ENCODE data around the gene SH2D4B.

SH2D4B gene

DNA sequence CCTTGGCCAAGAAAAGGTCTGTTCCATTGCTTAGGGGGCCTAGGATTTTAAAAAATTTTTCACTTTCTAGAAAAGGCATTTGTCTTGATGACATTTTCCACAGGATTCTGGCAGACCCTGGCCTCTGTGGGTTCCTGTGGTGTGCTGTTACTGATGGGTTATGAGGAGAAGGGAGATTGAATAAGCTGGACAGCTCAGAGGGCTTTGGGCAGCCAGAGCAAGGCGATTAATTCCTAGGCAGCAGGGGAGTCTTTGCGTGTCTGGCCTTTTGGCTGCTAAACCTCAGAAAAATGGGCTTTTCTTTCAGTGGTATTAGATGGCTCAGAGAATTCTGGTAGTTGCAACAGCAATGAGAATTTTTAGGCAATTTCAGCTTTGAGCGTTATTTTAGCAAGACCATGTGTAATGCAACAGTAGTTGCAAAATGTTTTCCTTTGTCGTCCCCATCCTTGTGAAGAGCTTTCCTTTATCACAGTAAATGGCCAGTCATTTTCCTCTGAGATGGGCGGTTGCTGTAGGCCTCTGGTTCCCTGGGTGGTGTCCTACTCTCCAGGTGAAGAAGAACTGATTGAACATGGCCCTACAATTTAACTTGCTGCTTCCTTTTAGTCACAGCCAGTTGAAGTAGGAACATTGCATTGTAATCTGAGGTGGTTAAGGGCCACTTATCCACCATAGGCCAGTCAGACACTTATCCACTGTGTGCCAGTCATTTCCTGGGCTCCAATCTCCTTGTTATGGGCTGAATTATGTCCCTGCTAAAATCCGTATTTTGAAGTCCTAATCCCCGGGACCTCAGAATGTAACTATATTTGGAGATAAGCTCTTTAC is 43.2 kb downstream of the SH2D4B start:
- H3K4me1 ChIP-seq (ENCODE audit: control insufficient read depth, insufficient read depth, low read length) = no peaks in the 10 kb centered on the region
- H3K27me3 ChIP-seq (ENCODE audit: control insufficient read depth, insufficient read depth, low read length) = no peaks in the 10 kb centered on the region
- no peak overlapping the region for H3K9ac ChIP-seq (ENCODE audit: low read depth, low read length)
- H3K27ac ChIP-seq (ENCODE audit: low read depth, low read length) = no peak overlapping the region
- no peaks in the 10 kb centered on the region for H3K9me3 ChIP-seq (ENCODE audit: control insufficient read depth, insufficient read depth, low read length)
- H3K36me3 ChIP-seq (ENCODE audit: control insufficient read depth, insufficient read depth, low read length) = no peaks in the 10 kb centered on the region
- H3K4me3 ChIP-seq (ENCODE audit: low read depth, low read length) = no peak overlapping the region

DNA sequence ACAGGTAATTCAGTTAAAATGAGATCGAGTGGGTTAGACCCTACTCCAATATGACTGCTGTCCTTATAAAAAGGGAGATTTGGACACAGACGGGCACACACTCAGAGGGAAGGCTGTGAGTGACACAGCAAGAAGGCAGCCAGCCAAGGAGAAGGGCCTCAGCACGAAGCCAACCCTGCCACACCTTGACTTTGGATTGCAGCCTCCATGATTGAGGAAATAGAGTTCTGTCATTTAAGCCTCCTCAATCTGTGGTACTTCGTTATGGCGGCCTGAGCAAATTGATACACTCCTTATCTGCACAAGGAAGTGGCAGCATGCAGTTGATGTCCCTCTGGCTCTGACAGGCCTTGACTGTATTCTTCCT is 43.8 kb downstream of the SH2D4B start:
- no peaks in the 10 kb centered on the region for H3K27me3 ChIP-seq (ENCODE audit: control insufficient read depth, insufficient read depth, low read length)
- H3K9ac ChIP-seq (ENCODE audit: low read depth, low read length) = no peak overlapping the region
- H3K4me1 ChIP-seq (ENCODE audit: control insufficient read depth, insufficient read depth, low read length) = no peaks in the 10 kb centered on the region
- H3K27ac ChIP-seq (ENCODE audit: low read depth, low read length) = no peak overlapping the region
- H3K9me3 ChIP-seq (ENCODE audit: control insufficient read depth, insufficient read depth, low read length) = no peaks in the 10 kb centered on the region
- H3K36me3 ChIP-seq (ENCODE audit: control insufficient read depth, insufficient read depth, low read length) = no peaks in the 10 kb centered on the region
- H3K4me3 ChIP-seq (ENCODE audit: low read depth, low read length) = no peak overlapping the region

DNA sequence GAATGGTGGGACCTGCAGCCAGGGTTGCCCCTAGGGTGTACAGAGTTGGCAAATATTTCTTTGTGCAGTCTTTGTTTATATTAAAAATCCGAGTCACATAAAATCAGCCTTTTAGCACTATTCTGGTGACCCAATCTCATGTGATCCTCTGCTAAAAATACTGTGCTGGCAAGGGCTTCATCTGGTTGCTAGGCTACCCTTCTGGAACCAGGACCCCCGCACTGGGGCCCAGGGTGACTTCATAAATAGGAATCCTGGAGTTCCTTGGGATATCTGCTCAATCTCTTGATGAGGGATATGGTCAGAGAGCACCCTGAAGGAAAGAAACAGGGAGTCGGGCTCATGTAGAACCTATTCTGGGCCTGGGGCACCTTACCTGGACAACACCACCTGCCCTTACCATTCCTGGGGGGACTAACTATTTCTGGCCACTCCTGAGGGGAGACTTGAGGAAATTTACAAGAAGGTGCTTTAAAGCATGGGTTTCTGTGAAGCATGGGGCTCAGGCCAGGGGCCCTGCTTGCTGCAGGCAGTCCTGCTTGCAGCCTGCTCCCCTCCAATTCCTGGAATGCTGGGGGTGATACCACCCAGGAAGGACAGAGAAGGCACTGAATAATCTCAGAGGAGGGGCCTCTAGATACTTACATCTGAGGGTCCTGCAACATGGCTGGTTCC is 44.7 kb downstream of the SH2D4B start:
- Histone ChIP-seq H3K27me3 (ENCODE audit: control insufficient read depth, insufficient read depth, low read length) (no peaks in the 10 kb centered on the region), H3K9me3 (ENCODE audit: control insufficient read depth, insufficient read depth, low read length) (no peaks in the 10 kb centered on the region), H3K9ac (ENCODE audit: low read depth, low read length) (no peak overlapping the region), H3K4me3 (ENCODE audit: low read depth, low read length) (no peak overlapping the region), H3K36me3 (ENCODE audit: control insufficient read depth, insufficient read depth, low read length) (no peaks in the 10 kb centered on the region), H3K4me1 (ENCODE audit: control insufficient read depth, insufficient read depth, low read length) (no peaks in the 10 kb centered on the region), H3K27ac (ENCODE audit: low read depth, low read length) (no peak overlapping the region)

DNA sequence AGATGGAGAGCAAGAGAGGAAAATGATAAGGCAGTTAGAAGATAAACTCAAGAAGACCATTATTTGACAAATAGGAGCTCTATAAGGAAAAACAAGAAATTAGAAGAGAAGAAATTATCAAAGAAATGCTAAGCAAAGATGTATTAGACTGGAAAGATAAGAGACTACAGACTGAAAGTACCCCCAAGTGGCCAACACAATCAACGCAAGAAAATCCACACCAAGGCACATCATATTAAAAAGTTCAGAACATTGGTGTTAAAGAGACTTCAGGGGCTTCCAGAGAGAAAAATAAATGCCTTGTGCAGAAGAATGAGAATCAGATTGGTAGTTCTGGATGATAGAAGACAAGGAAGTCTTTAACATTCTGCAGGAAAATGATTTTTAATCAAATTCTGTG is 46.0 kb downstream of the SH2D4B start:
- H3K27ac ChIP-seq (ENCODE audit: low read depth, low read length) = no peak overlapping the region
- no peak overlapping the region for H3K9ac ChIP-seq (ENCODE audit: low read depth, low read length)
- H3K36me3 ChIP-seq (ENCODE audit: control insufficient read depth, insufficient read depth, low read length) = no peaks in the 10 kb centered on the region
- H3K9me3 ChIP-seq (ENCODE audit: control insufficient read depth, insufficient read depth, low read length) = no peaks in the 10 kb centered on the region
- H3K27me3 ChIP-seq (ENCODE audit: control insufficient read depth, insufficient read depth, low read length) = no peaks in the 10 kb centered on the region
- no peaks in the 10 kb centered on the region for H3K4me1 ChIP-seq (ENCODE audit: control insufficient read depth, insufficient read depth, low read length)
- H3K4me3 ChIP-seq (ENCODE audit: low read depth, low read length) = no peak overlapping the region

DNA sequence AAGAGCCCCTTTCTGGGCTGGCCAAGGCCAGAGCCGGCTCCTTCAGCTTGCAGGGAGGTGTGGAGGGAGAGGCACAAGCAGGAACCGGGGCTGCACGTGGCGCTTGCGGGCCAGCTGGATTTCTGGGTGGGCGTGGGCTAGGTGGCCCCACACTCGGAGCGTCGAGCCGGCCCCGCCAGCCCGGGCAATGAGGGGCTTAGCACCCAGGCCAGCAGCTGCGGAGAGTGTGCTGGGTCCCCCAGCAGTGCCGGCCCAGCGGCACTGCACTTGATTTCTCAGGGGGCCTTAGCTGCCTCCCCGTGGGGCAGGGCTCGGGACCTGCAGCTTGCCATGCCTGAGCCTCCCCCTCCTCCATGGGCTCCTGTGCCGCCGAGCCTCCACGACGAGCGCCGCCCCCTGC is 48.1 kb downstream of the SH2D4B start:
- Histone ChIP-seq H3K4me1 (ENCODE audit: control insufficient read depth, insufficient read depth, low read length) (peaks cover 2% of the 10 kb centered on the region; the same call in 1 of the 2 replicates), H3K27ac (ENCODE audit: low read depth, low read length) (no peak overlapping the region), H3K27me3 (ENCODE audit: control insufficient read depth, insufficient read depth, low read length) (no peaks in the 10 kb centered on the region), H3K4me3 (ENCODE audit: low read depth, low read length) (no peak overlapping the region), H3K36me3 (ENCODE audit: control insufficient read depth, insufficient read depth, low read length) (no peaks in the 10 kb centered on the region), H3K9me3 (ENCODE audit: control insufficient read depth, insufficient read depth, low read length) (no peaks in the 10 kb centered on the region), H3K9ac (ENCODE audit: low read depth, low read length) (no peak overlapping the region)

DNA sequence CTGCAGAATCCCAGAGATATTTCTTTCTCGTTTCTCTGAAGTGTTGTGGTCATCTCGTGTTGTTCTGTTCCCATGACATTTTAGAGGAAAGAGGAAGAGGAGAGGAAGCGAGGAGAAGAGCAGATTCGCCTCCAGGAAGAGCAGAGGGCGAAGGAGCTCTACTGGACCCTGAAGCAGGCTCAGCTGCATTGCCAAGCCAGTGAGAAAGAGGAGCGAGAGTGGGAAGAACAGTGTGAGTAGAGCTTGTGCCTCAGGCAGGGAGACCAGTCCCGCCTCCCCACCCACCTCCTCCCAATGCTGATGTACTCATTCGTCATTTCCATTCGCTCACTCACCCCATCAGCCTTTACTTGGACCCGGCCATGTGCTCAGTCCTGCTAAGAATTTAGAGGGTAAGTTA is 50.8 kb downstream of the SH2D4B start:
- peaks cover 2% of the 10 kb centered on the region; the same call in 1 of the 2 replicates for H3K4me1 ChIP-seq (ENCODE audit: control insufficient read depth, insufficient read depth, low read length)
- no peaks in the 10 kb centered on the region for H3K27me3 ChIP-seq (ENCODE audit: control insufficient read depth, insufficient read depth, low read length)
- no peak overlapping the region for H3K27ac ChIP-seq (ENCODE audit: low read depth, low read length)
- no peak overlapping the region for H3K9ac ChIP-seq (ENCODE audit: low read depth, low read length)
- no peaks in the 10 kb centered on the region for H3K9me3 ChIP-seq (ENCODE audit: control insufficient read depth, insufficient read depth, low read length)
- no peaks in the 10 kb centered on the region for H3K36me3 ChIP-seq (ENCODE audit: control insufficient read depth, insufficient read depth, low read length)
- H3K4me3 ChIP-seq (ENCODE audit: low read depth, low read length) = no peak overlapping the region

DNA sequence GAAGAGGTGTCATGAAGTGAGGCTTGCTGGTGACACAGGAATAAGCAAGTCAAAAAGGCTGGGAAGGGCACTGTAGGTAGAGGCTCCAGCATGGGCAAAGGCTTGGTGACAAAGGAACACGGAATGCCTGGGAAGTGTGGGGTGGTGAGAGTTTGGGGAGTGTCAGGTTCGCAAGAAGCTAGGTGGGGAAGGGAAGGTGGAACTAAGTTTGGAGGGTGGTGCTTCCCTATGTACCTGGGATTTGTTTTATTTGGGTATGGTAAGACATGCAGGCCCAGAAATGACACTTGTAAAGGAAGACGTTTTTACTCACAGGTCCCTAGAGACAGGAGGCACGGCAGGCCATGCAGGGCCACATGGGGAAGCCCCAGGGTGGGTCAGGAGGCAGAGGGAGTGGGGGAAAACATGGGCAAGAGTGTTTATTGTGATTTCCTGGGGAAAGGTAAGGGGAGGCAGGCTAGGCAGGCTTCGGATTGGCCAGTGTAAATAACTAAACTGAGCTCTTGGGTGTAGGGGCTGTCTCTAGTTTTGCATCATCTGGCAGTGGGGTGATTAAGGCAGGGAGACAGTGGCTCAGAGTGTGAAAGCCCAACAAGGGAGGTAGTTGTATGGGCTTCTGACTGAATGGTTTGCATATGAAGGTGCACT is 52.1 kb downstream of the SH2D4B start:
- no peak overlapping the region for H3K27ac ChIP-seq (ENCODE audit: low read depth, low read length)
- H3K9me3 ChIP-seq (ENCODE audit: control insufficient read depth, insufficient read depth, low read length) = no peaks in the 10 kb centered on the region
- peaks cover 2% of the 10 kb centered on the region; the same call in 1 of the 2 replicates for H3K4me1 ChIP-seq (ENCODE audit: control insufficient read depth, insufficient read depth, low read length)
- H3K27me3 ChIP-seq (ENCODE audit: control insufficient read depth, insufficient read depth, low read length) = no peaks in the 10 kb centered on the region
- no peak overlapping the region for H3K9ac ChIP-seq (ENCODE audit: low read depth, low read length)
- no peak overlapping the region for H3K4me3 ChIP-seq (ENCODE audit: low read depth, low read length)
- H3K36me3 ChIP-seq (ENCODE audit: control insufficient read depth, insufficient read depth, low read length) = no peaks in the 10 kb centered on the region

DNA sequence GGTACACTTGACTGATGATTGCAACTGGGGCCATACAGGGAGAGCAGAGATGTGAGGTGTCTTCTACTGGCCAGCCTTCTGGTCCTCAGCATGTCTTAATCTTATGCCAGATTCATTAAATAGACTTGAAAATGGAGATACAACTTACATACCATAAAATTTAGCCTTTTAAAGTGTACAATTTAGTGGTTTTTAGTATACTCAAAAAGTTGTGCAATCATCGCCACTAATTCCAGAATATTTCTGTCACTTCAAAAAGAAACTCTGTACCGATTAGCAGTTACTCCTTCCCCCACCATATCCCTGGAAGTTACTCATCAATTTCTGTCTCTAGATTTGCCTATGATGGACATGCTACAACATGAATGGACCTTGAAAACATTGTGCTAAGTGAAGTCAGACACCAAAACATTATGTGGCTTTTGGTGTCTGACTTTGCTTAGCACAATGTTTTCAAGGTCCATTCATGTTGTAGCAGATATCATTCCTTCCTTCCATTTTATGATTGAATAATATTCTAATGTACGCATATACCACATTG is 53.0 kb downstream of the SH2D4B start:
- Histone ChIP-seq H3K9ac (ENCODE audit: low read depth, low read length) (no peak overlapping the region), H3K36me3 (ENCODE audit: control insufficient read depth, insufficient read depth, low read length) (no peaks in the 10 kb centered on the region), H3K4me1 (ENCODE audit: control insufficient read depth, insufficient read depth, low read length) (peaks cover 2% of the 10 kb centered on the region; the same call in 1 of the 2 replicates), H3K4me3 (ENCODE audit: low read depth, low read length) (no peak overlapping the region), H3K27ac (ENCODE audit: low read depth, low read length) (no peak overlapping the region), H3K9me3 (ENCODE audit: control insufficient read depth, insufficient read depth, low read length) (no peaks in the 10 kb centered on the region), H3K27me3 (ENCODE audit: control insufficient read depth, insufficient read depth, low read length) (no peaks in the 10 kb centered on the region)

DNA sequence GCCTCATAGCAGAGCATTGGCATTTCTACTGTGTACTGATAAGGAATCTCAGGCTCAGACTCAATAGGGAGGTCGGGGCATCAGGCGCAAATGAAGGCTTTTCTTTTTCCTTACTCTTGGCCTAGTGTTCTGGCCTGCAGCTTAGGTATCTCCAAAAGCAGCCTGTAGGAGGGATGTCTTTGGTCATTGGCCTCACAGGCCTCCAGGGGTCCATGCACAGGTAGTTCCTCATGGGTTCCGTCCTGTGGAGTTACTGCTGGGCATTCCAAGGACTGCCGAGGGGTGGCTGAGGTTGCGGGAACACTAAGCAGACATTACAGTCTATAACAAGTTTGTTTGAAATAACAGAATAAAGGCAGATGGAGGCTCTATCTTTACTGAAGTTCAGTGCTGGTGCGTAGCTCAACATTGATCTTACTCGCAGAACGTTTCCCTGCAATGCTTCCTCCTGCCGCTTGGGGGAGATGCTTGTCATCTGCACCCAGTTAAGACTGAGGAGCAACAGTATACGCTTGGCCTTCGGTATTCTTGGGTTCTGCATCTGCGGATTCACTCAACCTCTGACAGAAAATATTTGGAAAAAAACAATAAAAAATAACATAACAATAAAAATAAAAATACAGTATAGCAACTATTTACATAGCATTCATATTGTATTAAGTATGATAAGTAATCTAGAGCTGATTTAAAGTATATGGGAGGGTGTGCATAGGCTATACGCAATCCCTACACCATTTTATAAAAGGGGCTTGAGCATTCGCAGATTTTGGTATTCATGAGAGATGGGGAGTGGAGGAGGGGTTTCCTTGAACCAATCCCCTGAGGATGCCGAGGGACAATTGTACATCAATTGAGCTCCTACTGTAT is 58.9 kb downstream of the SH2D4B start:
- no peaks in the 10 kb centered on the region for H3K27me3 ChIP-seq (ENCODE audit: control insufficient read depth, insufficient read depth, low read length)
- no peak overlapping the region for H3K27ac ChIP-seq (ENCODE audit: low read depth, low read length)
- no peak overlapping the region for H3K9ac ChIP-seq (ENCODE audit: low read depth, low read length)
- H3K36me3 ChIP-seq (ENCODE audit: control insufficient read depth, insufficient read depth, low read length) = no peaks in the 10 kb centered on the region
- H3K4me1 ChIP-seq (ENCODE audit: control insufficient read depth, insufficient read depth, low read length) = no peaks in the 10 kb centered on the region
- no peaks in the 10 kb centered on the region for H3K9me3 ChIP-seq (ENCODE audit: control insufficient read depth, insufficient read depth, low read length)
- no peak overlapping the region for H3K4me3 ChIP-seq (ENCODE audit: low read depth, low read length)

DNA sequence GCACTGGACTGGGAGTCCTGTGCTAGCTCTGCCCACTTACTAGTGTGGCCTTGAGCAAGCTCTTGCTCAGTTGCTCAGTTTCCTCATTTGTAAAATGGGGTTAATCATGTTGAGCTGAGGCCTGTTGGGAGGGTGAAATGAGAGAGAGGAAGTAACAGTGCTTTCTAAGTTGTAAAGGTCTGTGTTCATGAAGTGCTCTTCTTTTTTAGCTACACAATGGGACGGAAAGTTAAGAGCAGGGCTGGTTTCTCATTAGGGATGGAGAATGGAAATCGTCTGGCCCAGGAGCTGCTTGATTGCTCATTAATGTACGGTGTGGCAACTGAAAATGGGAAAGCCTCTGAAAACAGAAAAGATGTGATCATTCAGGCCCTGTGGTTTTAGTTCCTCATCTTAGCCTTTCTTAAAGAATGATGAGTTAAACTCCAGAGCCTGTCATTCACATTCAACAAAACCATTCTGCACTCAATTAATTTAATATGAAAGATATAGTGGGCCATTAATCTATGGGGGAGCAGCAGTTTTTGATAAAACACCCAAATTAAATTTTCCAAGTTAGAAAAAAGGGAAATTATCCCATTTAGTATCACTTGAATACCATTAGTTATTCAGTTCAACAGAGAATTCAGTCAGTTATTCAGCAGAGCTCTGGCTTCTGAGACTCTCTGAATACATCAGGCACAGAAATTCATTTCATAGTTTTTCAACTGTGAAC is 60.5 kb downstream of the SH2D4B start:
- H3K9ac ChIP-seq (ENCODE audit: low read depth, low read length) = no peak overlapping the region
- H3K27ac ChIP-seq (ENCODE audit: low read depth, low read length) = no peak overlapping the region
- H3K4me3 ChIP-seq (ENCODE audit: low read depth, low read length) = no peak overlapping the region
- no peaks in the 10 kb centered on the region for H3K9me3 ChIP-seq (ENCODE audit: control insufficient read depth, insufficient read depth, low read length)
- no peaks in the 10 kb centered on the region for H3K36me3 ChIP-seq (ENCODE audit: control insufficient read depth, insufficient read depth, low read length)
- no peaks in the 10 kb centered on the region for H3K4me1 ChIP-seq (ENCODE audit: control insufficient read depth, insufficient read depth, low read length)
- H3K27me3 ChIP-seq (ENCODE audit: control insufficient read depth, insufficient read depth, low read length) = no peaks in the 10 kb centered on the region

Data from HUES48 (cell line).